Activated CD8-positive, alpha-beta memory T cell treated with anti-CD3 and anti-CD28 coated beads, Interleukin-2, amount 50 U/mL, for 1 hour (primary cell): ENCODE results near the gene ARHGAP27.
"Not testable (repeated sequence)": the region's sequence is repeated elsewhere in the genome, so short reads cannot be mapped to it uniquely, and the experiment has no call there.

Experiments
- DNase-seq: peaks from one replicate; pipeline ENCODE4 v3.0.0-alpha.2; 2020; ENCODE audit errors: extremely low read depth

Gene ARHGAP27, protein sequence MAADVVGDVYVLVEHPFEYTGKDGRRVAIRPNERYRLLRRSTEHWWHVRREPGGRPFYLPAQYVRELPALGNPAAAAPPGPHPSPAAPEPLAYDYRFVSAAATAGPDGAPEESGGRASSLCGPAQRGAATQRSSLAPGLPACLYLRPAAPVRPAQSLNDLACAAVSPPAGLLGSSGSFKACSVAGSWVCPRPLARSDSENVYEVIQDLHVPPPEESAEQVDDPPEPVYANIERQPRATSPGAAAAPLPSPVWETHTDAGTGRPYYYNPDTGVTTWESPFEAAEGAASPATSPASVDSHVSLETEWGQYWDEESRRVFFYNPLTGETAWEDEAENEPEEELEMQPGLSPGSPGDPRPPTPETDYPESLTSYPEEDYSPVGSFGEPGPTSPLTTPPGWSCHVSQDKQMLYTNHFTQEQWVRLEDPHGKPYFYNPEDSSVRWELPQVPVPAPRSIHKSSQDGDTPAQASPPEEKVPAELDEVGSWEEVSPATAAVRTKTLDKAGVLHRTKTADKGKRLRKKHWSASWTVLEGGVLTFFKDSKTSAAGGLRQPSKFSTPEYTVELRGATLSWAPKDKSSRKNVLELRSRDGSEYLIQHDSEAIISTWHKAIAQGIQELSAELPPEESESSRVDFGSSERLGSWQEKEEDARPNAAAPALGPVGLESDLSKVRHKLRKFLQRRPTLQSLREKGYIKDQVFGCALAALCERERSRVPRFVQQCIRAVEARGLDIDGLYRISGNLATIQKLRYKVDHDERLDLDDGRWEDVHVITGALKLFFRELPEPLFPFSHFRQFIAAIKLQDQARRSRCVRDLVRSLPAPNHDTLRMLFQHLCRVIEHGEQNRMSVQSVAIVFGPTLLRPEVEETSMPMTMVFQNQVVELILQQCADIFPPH

DNA sequence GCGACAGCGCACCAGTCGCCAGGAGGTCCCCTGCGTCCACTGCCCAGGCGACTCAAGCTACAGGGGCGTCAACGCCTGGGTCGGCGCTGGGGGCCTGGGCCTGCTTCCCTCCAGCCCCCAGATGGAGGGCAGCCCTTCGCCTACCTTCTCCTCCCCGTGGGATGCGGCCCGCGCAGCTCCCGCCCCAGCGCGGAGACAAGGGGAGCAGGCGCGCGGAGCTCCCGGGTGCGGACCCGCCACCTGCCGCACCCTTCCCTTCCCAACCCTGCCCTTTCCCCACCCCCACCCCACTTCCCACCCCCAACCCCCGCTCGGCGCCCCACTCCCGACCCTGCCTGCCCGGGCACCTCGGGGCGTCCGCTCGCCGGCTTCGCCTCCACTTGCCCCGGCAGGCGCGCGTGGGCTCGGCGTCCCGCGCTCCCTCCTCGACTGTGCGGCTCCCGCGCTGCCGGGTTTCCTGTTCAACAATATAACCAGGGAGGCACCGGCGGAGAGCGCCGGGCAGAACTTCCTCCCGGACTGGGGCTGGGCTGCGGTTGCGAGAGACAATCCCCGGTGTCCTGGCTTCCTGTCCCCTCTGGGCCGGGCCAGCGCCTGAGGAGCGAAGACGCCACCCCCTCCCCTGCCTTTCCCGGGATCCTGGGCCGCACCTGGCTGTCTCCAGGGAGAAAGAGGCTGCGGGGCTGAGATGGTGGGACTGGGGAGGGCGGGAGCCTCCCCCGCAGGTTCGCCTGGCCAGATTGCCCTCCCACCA is at the start of gene ARHGAP27:
Gene ARHGAP27 (minus strand): TSS at position 466 of the 754 bp plus-strand sequence. CDS start 2,591 bp downstream, outside the sequence.
- DNase-seq, result no peak

GRCh38 chr17:45482317-45482716 is 49.6 kb upstream of the ARHGAP27 start:
- DNase-seq, result not testable (repeated sequence)

GRCh38 chr17:45475436-45475835 is 42.8 kb upstream of the ARHGAP27 start:
- not testable (repeated sequence) for DNase-seq

GRCh38 chr17:45472249-45472648 is 39.6 kb upstream of the ARHGAP27 start:
- not testable (repeated sequence) for DNase-seq

GRCh38 chr17:45469204-45469563 is 36.5 kb upstream of the ARHGAP27 start:
- DNase-seq, result not testable (repeated sequence)

GRCh38 chr17:45468293-45469203 is 35.9 kb upstream of the ARHGAP27 start:
- not testable (repeated sequence) for DNase-seq

GRCh38 chr17:45461524-45462327 is 29.1 kb upstream of the ARHGAP27 start:
- not testable (repeated sequence) for DNase-seq

- not testable (repeated sequence) for DNase-seq
Observed at GRCh38 chr17:45460422-45460821, 27.8 kb upstream of the ARHGAP27 start.

- DNase-seq, result not testable (repeated sequence)
Observed at GRCh38 chr17:45454341-45454740, 21.7 kb upstream of the ARHGAP27 start.

- DNase-seq, result not testable (repeated sequence)
Observed at GRCh38 chr17:45453731-45454130, 21.1 kb upstream of the ARHGAP27 start.

DNA sequence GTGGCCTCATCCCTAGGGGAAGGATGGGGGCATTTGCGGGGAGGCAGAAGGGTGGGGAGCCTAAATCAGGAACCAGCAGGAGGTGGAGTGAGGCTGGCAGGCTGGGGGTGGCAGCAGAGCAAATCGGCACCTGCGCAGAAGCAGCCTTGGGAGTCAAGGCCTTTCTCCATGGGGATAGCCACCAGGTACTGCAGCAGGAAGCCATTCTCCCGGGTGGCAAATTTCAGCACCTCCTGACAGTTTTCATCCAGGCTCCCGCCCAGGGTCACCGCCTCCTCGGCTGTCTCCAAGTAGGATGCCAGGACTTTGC is 20.5 kb upstream of the ARHGAP27 start:
- not testable (repeated sequence) for DNase-seq

GRCh38 chr17:45452329-45453224 is 19.9 kb upstream of the ARHGAP27 start:
- not testable (repeated sequence) for DNase-seq

DNA sequence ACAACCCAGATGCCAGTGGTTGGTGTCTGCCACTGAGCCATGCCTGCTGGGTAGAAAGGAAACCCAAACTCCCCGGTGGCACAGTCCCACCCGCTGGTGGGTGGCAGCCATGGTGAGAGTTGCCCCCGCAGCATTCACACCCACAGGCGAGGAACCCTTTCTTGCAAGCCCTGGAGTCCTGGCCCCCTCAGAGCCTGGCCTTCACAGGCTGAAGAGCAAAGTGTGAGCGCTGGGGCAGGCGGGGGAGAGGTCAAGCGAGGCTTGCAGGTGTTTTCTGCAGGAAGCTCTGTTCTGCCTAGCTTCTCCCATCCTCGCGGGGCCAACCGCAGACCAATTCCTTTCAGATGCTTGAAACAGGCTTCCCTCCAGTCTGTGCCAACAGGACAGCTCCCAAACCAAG is 19.0 kb upstream of the ARHGAP27 start:
- not testable (repeated sequence) for DNase-seq

- no peak for DNase-seq
Observed at GRCh38 chr17:45451131-45451530, 18.5 kb upstream of the ARHGAP27 start.

DNA sequence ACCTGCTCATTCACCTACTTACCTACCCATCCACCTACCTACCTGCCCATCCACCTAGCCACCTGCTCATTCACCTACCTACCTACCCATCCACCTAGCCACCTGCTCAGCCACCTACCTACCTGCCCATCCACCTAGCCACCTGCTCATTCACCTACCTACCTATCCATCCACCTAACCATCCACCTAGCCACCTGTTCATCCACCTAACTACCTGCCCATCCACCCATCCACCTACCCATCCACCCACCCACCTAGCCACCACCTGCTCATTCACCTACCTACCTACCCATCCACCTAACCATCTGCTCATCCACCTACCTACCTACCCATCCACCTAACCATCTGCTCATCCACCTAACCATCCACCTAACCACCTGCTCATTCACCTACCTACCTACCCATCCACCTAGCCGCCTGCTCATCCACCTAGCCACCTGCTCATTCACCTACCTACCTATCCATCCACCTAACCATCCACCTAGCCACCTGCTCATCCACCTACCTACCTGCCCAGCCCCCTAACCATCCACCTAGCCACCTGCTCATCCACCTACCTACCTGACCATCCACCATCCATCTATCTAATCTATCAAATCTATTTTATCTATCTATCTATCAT is 17.1 kb upstream of the ARHGAP27 start:
- DNase-seq, result not testable (repeated sequence)

- DNase-seq, result not testable (repeated sequence)
Observed at GRCh38 chr17:45449260-45449659, 16.6 kb upstream of the ARHGAP27 start.

GRCh38 chr17:45448483-45448882 is 15.8 kb upstream of the ARHGAP27 start:
- DNase-seq, result not testable (repeated sequence)

GRCh38 chr17:45448066-45448465 is 15.4 kb upstream of the ARHGAP27 start:
- not testable (repeated sequence) for DNase-seq
